ENCODE measurements around the gene DNAJB6.

DNA sequence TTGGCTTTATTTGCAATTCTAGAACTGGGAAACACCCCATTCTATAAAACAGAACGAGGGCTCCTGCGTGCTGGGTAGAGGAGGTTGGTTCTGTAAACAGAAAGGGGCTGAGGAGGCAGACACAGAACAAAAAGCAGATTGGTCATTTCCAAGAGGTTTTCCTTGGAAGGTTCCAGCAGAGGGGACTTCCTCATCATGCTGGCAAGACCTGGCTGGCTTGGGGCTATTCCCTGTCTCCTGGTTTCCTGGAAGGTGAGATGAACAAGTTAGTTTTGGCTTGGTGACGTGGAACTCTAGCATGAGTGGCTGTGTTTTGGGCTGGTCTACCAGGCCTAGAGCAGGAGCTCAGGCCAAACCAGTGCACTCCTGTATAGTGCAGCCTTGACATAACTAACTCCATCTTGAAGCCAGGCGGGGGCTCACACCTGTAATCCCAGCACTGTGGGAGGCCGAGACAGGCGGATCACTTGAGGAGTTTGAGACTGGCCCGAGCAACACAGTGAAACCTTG is 26.1 kb upstream of the DNAJB6 start:
- TF ChIP-seq CTCF (conservative IDR thresholded peaks at IDR 0.05; ENCODE audit: low read length) (no peak), EZH2phosphoT487 (IDR thresholded peaks at IDR 0.05; ENCODE audit: borderline replicate concordance, low read depth, low read length) (no peak)
